Naive B cell (primary cell): Measurements from ENCODE around the gene STEAP3. TPM values are rescaled to one million over a fixed set of nuclear protein-coding genes. Genes with fewer than 3 reads are reported as not detected.

Experiments
- ATAC-seq, 2 donors: fragments of 150-1000 bp; cut with Tn5 transposase; 2 replicates each; pipeline ENCODE4 v1.10.0; 2021; ENCODE audit warnings: low read depth in 2 of 2, mild to moderate bottlenecking in 2 of 2, moderate library complexity in 2 of 2
- DNase-seq: peaks from one replicate; pipeline ENCODE4 v3.0.0; 2022
- H3K27ac Mint-ChIP-seq, 6 donors: one replicate each; pipeline ENCODE4 v1.8.0; 2020 to 2022; ENCODE audit warnings: mild to moderate bottlenecking in 6 of 6, mixed read lengths in 6 of 6, moderate library complexity in 5 of 6, inconsistent platforms in 2 of 6
- H3K27me3 Mint-ChIP-seq, 3 donors: one replicate each; pipeline ENCODE4 v1.8.0; 2021 to 2022; ENCODE audit warnings: mixed read lengths in 3 of 3, mild to moderate bottlenecking in 1 of 3
- H3K36me3 Mint-ChIP-seq, 2 donors: one replicate each; pipeline ENCODE4 v1.8.0; 2020 to 2022; ENCODE audit warnings: mixed read lengths in 2 of 2, inconsistent platforms in 1 of 2, mild to moderate bottlenecking in 1 of 2
- H3K4me1 Mint-ChIP-seq, 3 donors: one replicate each; pipeline ENCODE4 v1.8.0; 2020 to 2022; ENCODE audit warnings: mixed read lengths in 3 of 3, inconsistent platforms in 1 of 3, mild to moderate bottlenecking in 1 of 3, moderate library complexity in 1 of 3
- H3K4me3 Mint-ChIP-seq, 8 donors: one replicate each; pipeline ENCODE4 v1.8.0; 2020 to 2022; ENCODE audit warnings: mild to moderate bottlenecking in 8 of 8, mixed read lengths in 8 of 8, moderate library complexity in 8 of 8, inconsistent platforms in 2 of 8
- H3K9me3 Mint-ChIP-seq, 7 donors: one replicate each; pipeline ENCODE4 v1.8.0; 2020 to 2022; ENCODE audit warnings: mixed read lengths in 7 of 7, mild to moderate bottlenecking in 5 of 7, inconsistent platforms in 2 of 7, moderate library complexity in 1 of 7
- polyA plus RNA-seq, 6 donors: library from polyadenylated mRNA; unstranded; fragments of 300-500 nt; fragmentation: Illumina TruSeq; gene quantifications; one replicate each; pipeline ENCODE4 v1.2.3, GENCODE V29; 2021; ENCODE audit warnings: low read depth in 6 of 6

Gene STEAP3
- polyA plus RNA-seq, 6 donors from 2014 or later: 0.49 to 1.2 (median 0.77) TPM; not detected in 3

DNA sequence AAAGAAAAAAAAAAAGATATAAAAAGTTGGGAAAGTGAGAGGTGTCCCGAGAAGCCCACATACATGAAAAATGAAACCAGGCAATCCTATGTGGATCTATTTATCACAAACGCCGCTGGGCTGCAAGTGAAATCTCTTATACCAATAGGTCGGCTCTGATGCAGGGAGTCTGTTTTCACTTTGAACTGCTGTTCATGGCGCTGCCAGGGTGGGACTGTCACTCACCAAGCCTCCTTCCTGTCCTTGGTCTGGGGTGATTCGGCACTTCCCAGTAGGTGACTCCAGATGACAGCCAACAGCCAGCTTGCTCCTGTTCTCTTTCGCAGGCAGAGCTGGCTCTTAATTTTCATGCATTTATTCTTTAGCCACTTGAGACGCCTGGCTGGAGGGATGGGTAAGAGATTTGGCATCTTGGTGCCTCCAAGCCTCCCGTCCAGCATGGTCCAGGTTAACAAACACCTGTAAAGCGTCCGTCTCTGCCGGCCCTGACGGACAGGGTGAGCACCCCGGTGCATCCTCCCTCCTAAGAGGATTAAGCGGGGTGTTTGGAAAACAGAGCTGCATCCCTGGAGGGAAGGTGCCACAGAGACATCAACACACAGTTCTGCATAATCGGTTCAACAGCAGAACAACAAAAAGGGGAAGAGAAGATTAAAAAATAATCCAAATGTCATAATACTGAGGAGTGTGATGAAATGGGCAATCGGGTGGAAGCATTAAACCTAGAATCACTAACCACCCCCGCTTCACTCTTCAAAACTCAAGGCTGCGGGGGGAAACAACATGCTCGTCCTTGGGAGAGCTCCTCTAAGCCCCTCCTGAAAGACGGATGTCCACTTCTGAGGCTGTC is 58.7 kb downstream of the STEAP3 start:
- peaks cover 0 to 3% (median 0%) of the 10 kb centered on the region in 3 donors for H3K4me1 Mint-ChIP-seq
- peaks cover 0 to 5% (median 0%) of the 10 kb centered on the region in 7 donors for H3K9me3 Mint-ChIP-seq
- ATAC-seq: no peak
- H3K36me3 Mint-ChIP-seq: no peaks in the 10 kb centered on the region
- no peaks in the 10 kb centered on the region for H3K27me3 Mint-ChIP-seq
- H3K4me3 Mint-ChIP-seq: no peak overlapping the region
- DNase-seq: no peak
- H3K27ac Mint-ChIP-seq: peak overlapping the region in 1 of 6 donors; percentile 13

DNA sequence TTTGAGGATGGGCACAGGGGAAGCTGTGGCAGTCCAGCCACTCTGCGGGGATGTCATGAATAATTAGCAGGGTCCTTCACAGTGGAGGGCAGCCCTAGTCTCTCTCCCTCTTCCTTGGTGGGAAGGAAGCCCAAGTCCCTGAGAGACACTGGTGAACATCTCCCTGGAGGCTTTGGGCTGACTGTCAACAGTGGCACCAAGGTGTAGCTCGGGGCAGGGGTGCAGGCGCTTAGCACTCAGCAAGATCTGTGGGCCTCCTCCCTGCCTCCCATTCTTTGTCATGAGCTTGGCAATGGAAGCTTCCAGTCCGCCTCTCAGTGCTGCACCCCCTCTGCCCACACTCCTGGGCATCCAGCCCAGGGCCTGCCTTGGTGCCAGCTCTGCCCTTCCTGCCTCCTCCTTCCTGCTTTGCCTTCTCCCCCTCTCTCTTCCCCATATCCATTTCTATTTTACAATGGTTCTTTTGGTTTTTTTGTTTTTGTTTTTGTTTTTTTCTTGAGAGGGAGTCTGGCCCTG is 59.4 kb downstream of the STEAP3 start:
- Mint-ChIP-seq H3K4me3 (no peak overlapping the region), H3K9me3 (peaks cover 0 to 5% (median 0%) of the 10 kb centered on the region in 7 donors), H3K27ac (peak overlapping the region in 1 of 6 donors; percentile 67), H3K36me3 (no peaks in the 10 kb centered on the region), H3K27me3 (no peaks in the 10 kb centered on the region), H3K4me1 (peaks cover 0 to 3% (median 0%) of the 10 kb centered on the region in 3 donors)
- ATAC-seq (no peak), DNase-seq (no peak)

DNA sequence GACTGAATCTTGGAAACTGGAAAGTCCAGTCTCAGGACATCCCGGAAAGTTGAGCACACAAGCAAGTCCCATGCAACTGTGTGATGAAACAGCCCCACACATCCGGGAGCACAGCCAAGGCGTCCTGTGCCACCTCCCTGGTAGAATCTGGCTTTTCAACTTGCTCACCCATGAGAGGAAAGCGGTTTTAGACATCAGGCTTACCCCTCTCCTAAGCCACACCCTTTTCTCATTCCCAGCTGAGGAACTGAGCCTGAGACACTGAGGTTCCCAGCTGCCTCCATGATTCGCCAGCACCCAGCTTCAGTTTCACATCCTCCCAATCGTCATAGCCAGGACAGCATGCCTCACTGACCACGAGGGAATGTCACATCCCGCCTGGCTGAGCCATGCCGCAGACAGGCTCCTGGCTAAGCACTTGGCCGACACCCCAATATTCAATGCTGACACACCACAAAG is 60.3 kb downstream of the STEAP3 start:
- Mint-ChIP-seq H3K4me1 (peaks cover 0 to 3% (median 0%) of the 10 kb centered on the region in 3 donors), H3K4me3 (no peak overlapping the region), H3K36me3 (no peaks in the 10 kb centered on the region), H3K27me3 (no peaks in the 10 kb centered on the region), H3K27ac (peak overlapping the region in 2 of 6 donors; percentile 44 to 78), H3K9me3 (no peaks in the 10 kb centered on the region)
- ATAC-seq (no peak), DNase-seq (no peak)

DNA sequence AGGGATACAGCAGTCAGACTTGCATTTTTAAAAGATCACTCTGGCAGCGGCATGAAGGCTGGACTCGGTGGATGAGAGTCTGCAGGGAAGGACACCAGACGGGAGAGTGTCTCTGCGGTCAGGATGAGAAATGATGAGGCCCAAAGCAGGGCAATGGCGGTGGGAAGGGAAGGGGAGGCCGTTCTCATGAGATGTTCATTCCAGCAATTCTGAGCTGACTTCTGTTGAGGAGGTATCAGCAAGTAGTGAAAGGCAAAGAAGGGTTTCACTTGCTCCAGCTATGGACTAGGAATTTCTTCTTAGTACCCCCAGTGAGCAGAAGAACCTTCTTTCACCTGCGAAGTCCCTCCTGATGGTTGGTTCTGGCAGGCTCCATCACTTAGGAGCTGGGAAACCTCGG is 63.0 kb downstream of the STEAP3 start:
- Mint-ChIP-seq H3K36me3 (no peaks in the 10 kb centered on the region), H3K9me3 (no peaks in the 10 kb centered on the region), H3K4me3 (no peak overlapping the region), H3K4me1 (peaks cover 0 to 7% (median 0%) of the 10 kb centered on the region in 3 donors), H3K27ac (no peak overlapping the region), H3K27me3 (no peaks in the 10 kb centered on the region)
- DNase-seq: no peak
- no peak for ATAC-seq

DNA sequence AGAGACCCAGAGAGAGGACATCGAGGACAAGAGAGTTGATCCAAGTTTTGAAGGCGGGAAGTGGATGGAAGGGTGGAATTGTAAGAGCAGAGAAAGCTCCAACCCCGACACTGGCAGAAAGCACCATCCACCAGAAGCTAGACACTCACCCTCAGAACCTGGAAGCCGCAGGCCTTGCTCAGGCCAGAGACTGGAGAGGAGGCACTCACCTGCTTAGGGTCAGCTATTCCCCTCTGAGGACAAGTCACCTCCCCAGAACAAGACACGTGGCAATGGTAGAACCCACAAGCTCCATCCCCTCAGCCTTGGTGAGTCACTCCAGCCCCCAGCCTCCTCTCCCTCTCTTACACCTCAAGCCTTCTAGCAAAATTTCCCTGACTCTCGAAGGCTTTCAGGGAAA is 64.9 kb downstream of the STEAP3 start:
- no peak for DNase-seq

DNA sequence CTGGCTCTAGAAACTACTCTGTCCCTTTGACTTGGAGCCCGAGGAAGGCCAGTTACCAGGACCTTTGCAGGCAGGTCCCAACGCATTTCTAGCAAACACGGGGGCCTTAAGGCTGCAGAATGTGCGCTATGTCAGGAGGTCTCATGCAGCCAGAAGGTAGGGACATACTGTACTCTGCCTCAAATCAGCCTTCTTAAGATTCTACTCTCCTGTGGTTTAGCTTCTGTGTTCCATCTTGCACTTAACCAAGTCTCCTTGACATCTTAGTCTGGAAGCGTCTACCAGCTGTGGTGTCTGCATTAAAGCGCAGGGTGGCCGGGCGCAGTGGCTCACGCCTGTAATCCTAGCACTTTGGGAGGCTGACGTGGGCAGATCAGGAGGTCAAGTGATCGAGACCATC is 65.5 kb downstream of the STEAP3 start:
- Mint-ChIP-seq H3K4me3 (no peak overlapping the region), H3K27me3 (no peaks in the 10 kb centered on the region), H3K4me1 (peaks cover 0 to 7% (median 3%) of the 10 kb centered on the region in 3 donors), H3K27ac (peak overlapping the region in 2 of 6 donors; percentile 53 to 54), H3K9me3 (no peaks in the 10 kb centered on the region), H3K36me3 (no peaks in the 10 kb centered on the region)
- DNase-seq: no peak
- ATAC-seq: no peak

More for the DNA sequence above, 64.9 kb downstream of the STEAP3 start:
- H3K27ac Mint-ChIP-seq: peak overlapping the region in 1 of 6 donors; percentile 71
- no peaks in the 10 kb centered on the region for H3K36me3 Mint-ChIP-seq
- H3K4me1 Mint-ChIP-seq: peaks cover 0 to 7% (median 3%) of the 10 kb centered on the region in 3 donors
- no peaks in the 10 kb centered on the region for H3K9me3 Mint-ChIP-seq
- ATAC-seq: no peak
- no peak overlapping the region for H3K4me3 Mint-ChIP-seq
- no peaks in the 10 kb centered on the region for H3K27me3 Mint-ChIP-seq

DNA sequence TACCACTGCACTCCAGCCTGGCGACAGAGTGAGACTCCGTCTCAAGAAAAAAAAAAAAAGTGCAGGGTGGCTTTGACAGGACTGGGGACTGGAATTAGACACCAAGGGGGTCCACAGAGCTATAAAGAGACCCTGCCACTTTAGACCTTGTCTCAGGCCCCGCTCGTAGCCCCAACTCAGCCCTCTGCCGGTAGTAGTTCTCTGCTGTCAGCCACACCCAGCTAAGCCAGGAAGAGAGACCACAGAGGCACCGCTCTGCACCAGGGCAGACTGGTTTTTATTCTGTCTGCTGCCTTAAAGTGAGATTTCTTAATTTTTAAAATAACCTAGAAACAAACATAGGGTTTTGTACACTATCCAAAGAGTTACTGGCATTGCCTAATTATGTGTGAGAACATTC is 66.0 kb downstream of the STEAP3 start:
- ATAC-seq: no peak

DNA sequence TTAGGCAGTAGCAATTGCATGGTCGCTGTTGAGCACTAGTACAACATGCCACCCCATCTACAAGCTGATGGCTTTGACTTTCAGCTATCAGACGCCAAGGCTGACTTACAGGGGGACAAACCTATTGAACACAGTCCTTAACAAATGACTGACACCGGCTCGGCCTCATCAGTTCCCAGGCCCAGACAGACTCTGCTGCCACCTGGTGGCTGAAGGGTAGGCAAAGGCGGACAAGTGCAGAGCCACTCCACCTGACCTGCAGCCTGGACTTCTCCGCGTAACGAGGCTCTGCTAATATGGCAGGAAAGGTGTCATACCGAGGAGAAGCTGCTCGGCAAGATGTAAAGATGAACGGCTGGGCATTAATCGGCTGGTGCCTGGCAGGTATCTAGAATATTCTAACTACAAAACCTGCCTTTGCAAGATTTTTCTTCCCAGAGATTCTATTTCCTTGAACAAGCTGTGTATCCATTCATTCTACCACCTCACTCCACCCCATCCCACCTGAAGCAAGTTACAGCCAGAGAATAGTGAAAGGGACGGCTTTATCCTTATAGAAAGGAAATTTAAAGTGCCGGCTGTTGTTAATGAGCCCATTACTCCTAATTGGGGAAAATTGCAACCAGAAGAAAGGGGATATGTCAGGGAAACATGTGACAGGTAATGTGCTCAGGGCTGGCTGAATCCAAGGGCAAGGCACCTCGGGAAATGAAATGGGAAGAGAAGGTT is 67.4 kb downstream of the STEAP3 start:
- Mint-ChIP-seq H3K36me3 (no peaks in the 10 kb centered on the region), H3K4me1 (peaks cover 0 to 7% (median 3%) of the 10 kb centered on the region in 3 donors), H3K27me3 (no peaks in the 10 kb centered on the region), H3K9me3 (no peaks in the 10 kb centered on the region), H3K27ac (no peak overlapping the region), H3K4me3 (peak overlapping the region in 2 of 8 donors; percentile 6 to 35)
- DNase-seq (peak; percentile 37), ATAC-seq (peak; percentile 63 to 87)

More for the DNA sequence above, 66.0 kb downstream of the STEAP3 start:
- no peaks in the 10 kb centered on the region for H3K36me3 Mint-ChIP-seq
- no peaks in the 10 kb centered on the region for H3K9me3 Mint-ChIP-seq
- no peaks in the 10 kb centered on the region for H3K27me3 Mint-ChIP-seq
- H3K4me1 Mint-ChIP-seq: peaks cover 0 to 7% (median 3%) of the 10 kb centered on the region in 3 donors
- no peak for DNase-seq
- H3K27ac Mint-ChIP-seq: no peak overlapping the region
- H3K4me3 Mint-ChIP-seq: no peak overlapping the region

DNA sequence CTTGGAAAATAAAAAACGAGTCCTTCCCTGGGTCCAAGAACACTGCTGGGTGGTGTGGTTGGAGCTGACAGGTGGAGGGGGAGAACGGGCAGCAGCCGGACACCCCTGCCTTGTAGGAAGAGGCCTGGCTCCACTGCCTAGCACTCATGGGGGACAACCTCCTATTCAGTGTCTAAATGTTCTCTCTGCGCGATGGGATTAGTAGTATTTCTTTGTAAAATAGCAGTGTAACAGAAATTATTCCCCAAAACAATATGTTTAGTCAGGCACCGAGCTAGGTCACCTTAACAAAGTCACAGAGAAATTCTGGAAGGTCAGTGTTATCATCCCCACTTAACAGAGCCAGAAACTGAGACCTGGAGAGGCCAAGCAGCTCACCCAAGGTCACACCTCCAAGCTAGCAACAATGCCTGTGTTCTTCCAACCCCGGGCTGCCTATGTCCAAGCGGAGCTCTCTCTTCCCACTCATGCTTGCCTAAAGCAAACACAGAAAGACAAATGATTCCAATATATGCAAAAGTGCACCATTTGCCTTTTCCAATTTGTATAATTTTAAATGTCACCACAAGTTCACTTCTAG is 68.0 kb downstream of the STEAP3 start:
- no peaks in the 10 kb centered on the region for H3K9me3 Mint-ChIP-seq
- H3K4me1 Mint-ChIP-seq: peaks cover 0 to 7% (median 3%) of the 10 kb centered on the region in 3 donors
- H3K4me3 Mint-ChIP-seq: no peak overlapping the region
- H3K27me3 Mint-ChIP-seq: no peaks in the 10 kb centered on the region
- no peak overlapping the region for H3K27ac Mint-ChIP-seq
- DNase-seq (no peak), ATAC-seq (no peak)
- H3K36me3 Mint-ChIP-seq: no peaks in the 10 kb centered on the region

DNA sequence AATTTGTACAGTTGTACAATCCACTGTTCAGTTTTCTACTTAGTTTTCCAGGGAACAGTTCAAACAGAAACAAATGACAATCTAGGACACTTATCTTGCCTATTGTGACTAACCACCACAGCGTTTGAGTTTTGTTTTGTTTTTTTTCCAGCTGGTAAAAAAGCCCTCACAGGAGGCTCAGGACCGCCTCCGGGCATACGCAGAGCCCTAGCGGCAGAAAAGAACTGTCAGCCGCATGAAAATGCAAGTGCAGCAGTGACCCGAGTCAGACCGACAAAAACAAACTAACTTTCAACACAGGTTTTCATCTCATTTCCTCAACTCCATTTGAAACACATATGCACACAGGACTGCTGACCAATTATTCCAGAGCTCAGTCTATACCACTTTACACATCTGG is 68.6 kb downstream of the STEAP3 start:
- Mint-ChIP-seq H3K27ac (peak overlapping the region in 1 of 6 donors; percentile 56), H3K4me3 (no peak overlapping the region), H3K4me1 (peaks cover 0 to 7% (median 3%) of the 10 kb centered on the region in 3 donors), H3K36me3 (no peaks in the 10 kb centered on the region), H3K27me3 (no peaks in the 10 kb centered on the region), H3K9me3 (no peaks in the 10 kb centered on the region)
- no peak for DNase-seq
- no peak for ATAC-seq

DNA sequence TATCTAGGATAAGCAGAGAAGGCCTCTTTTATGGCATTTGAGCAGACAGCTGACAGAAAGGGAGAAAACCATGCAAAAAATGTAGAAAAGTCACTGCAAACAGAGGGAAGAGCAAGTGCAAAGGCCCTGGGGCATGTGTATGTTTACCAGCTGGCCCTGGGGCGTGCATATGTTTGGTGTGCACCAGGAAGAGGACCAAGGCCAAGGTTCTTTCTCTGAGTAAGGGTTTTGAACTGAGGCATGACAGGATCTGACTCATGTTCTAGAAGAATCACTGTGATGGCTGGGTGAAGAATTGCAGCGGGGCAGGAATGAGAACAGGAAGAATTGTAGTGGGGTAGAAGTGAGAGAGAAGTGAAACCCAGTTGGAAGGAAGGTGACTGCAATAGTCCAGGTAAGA is 69.6 kb downstream of the STEAP3 start:
- no peaks in the 10 kb centered on the region for H3K9me3 Mint-ChIP-seq
- no peak overlapping the region for H3K27ac Mint-ChIP-seq
- ATAC-seq: no peak
- no peak for DNase-seq
- no peaks in the 10 kb centered on the region for H3K36me3 Mint-ChIP-seq
- H3K27me3 Mint-ChIP-seq: no peaks in the 10 kb centered on the region
- H3K4me1 Mint-ChIP-seq: peaks cover 0 to 7% (median 3%) of the 10 kb centered on the region in 3 donors
- H3K4me3 Mint-ChIP-seq: no peak overlapping the region

DNA sequence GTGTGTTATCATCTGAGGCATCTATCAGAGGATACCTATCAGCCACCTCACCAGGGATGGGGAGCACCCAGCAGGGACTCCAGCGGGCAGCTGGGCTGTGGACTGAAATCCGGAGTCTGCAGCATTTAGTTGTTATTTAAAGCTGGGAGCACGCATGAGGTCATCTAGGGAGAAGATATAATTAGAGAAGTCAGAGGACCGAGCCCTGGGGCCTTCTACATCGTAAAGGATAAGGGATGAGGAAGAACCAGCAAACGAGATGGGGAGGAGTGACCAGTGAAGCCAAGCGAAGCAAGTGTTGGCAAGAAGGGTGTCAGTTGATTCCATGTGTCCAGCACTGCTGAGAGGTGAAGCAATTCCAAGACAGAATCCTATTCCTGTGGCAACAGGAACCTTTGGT is 70.3 kb downstream of the STEAP3 start:
- Mint-ChIP-seq H3K27me3 (no peaks in the 10 kb centered on the region), H3K36me3 (no peaks in the 10 kb centered on the region), H3K9me3 (no peaks in the 10 kb centered on the region), H3K4me1 (peaks cover 0 to 7% (median 3%) of the 10 kb centered on the region in 3 donors), H3K4me3 (no peak overlapping the region), H3K27ac (no peak overlapping the region)
- ATAC-seq (no peak), DNase-seq (no peak)

DNA sequence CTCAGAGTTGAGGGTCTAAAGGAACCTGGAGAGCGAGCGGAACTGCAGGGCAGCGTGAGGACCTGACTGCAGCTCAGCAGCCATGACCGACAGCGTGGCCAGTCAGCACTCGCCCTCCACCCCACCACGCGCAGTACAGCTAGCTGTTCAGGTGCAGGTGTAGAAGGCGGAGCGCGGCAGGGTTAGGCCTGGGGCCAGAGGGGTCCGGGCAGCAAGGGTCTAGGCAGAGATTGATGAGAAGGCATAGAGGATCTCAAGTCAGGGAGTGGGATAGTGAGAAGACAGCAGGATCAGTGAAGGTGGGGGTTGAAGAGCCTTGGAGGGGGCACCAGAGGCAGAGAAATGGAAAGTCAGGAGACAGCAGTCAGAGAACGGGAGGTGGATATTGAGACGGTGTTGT is 71.0 kb downstream of the STEAP3 start:
- H3K4me1 Mint-ChIP-seq: peaks cover 0 to 7% (median 3%) of the 10 kb centered on the region in 3 donors
- no peaks in the 10 kb centered on the region for H3K36me3 Mint-ChIP-seq
- H3K4me3 Mint-ChIP-seq: no peak overlapping the region
- DNase-seq (no peak), ATAC-seq (no peak)
- H3K27ac Mint-ChIP-seq: no peak overlapping the region
- no peaks in the 10 kb centered on the region for H3K9me3 Mint-ChIP-seq
- no peaks in the 10 kb centered on the region for H3K27me3 Mint-ChIP-seq
